NB4 (cell line): ENCODE measurements around the gene CEP89.

Experiments
- CTCF ChIP-seq: IDR thresholded peaks from one replicate; pipeline ENCODE4 v1.5.1; 2012; ENCODE audit warnings: low read depth, low read length
- POLR2A ChIP-seq: IDR thresholded peaks from 2 replicates; pipeline ENCODE4 v1.6.1; 2011; ENCODE audit warnings: mild to moderate bottlenecking; ENCODE audit not compliant: insufficient read length; ENCODE audit errors: extremely low read depth

- TF ChIP-seq POLR2A: no peak
- no peak for TF ChIP-seq CTCF
Observed at GRCh38 chr19:32873247-32873959, 98.4 kb downstream of the CEP89 start.
